ENCODE results near the gene PLXNB3.

Gene PLXNB3

DNA sequence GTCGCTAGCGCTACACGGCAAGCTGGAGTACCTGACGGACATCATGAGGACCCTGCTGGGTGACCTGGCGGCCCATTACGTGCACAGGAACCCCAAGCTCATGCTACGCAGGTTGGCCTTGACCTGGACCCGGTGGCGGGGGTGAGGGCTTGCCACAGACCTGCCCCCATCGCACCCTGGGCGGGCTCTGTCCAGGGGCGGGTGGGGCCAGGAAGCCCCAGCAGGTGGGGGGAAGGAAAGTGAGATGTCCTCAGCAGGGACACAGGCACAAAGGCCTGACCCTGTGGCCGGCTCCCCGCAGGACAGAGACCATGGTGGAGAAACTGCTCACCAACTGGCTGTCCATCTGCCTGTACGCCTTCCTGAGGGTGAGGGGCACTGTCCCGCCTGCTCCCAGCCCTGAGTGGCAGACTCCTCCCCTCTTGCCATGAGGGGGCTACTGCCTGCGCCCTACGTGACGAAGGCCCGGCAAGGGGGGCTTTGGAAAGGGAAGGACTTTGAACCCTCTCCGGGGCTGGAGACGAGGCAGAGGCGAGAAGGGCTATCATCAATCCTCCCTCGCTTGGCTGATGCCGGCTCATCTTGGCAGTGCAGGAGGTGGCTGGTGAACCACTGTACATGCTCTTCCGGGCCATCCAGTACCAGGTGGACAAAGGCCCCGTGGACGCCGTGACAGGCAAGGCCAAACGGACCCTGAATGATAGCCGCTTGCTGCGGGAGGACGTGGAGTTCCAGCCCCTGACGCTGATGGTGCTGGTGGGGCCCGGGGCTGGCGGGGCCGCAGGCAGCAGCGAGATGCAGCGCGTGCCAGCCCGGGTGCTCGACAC lies 11.5 kb downstream of the PLXNB3 start:
- H3K27ac ChIP-seq (ENCODE audit: insufficient read depth, low read depth, low read length, poor library complexity, severe bottlenecking), result no peak overlapping the region
- peaks cover 2% of the 10 kb centered on the region for H3K4me1 ChIP-seq (ENCODE audit: control insufficient read depth, insufficient read depth, low read length)
- no peaks in the 10 kb centered on the region for H3K27me3 ChIP-seq (ENCODE audit: control insufficient read depth, insufficient read depth, low read length, poor library complexity, severe bottlenecking)
- 95 to 96% methylated on average over 42 of the region's 42 CpGs for WGBS, 2 experiments
- no peaks in the 10 kb centered on the region for H3K36me3 ChIP-seq (ENCODE audit: control insufficient read depth, insufficient read depth, low read length)
- no peak overlapping the region for H3K4me3 ChIP-seq (ENCODE audit: insufficient read depth, low read depth, low read length)
- no peaks in the 10 kb centered on the region for H3K9me3 ChIP-seq (ENCODE audit: control insufficient read depth, low read length)

DNA sequence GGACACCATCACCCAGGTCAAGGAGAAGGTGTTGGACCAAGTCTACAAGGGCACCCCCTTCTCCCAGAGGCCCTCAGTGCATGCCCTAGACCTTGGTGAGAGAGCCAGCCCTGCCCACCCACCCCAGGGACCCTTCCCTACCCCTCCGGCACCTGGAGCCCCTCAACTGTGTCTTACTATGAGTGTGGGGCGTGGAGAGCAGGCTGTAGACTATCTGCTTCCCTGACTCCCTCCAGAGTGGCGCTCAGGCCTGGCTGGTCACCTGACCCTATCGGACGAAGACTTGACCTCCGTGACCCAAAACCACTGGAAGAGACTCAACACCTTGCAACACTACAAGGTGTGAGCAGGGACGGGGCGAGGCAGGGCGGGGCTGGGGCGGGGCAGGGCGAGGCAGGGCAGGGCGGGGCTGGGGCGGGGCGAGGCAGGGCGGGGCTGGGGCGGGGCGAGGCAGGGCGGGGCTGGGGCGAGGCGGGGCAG lies 12.1 kb downstream of the PLXNB3 start:
- no peaks in the 10 kb centered on the region for H3K36me3 ChIP-seq (ENCODE audit: control insufficient read depth, insufficient read depth, low read length)
- H3K27ac ChIP-seq (ENCODE audit: insufficient read depth, low read depth, low read length, poor library complexity, severe bottlenecking), result no peak overlapping the region
- H3K27me3 ChIP-seq (ENCODE audit: control insufficient read depth, insufficient read depth, low read length, poor library complexity, severe bottlenecking), result no peaks in the 10 kb centered on the region
- H3K4me1 ChIP-seq (ENCODE audit: control insufficient read depth, insufficient read depth, low read length), result peaks cover 2% of the 10 kb centered on the region
- no peak overlapping the region for H3K4me3 ChIP-seq (ENCODE audit: insufficient read depth, low read depth, low read length)
- 98% methylated on average over 4 to 16 of the region's 20 CpGs for WGBS, 2 experiments
- H3K9me3 ChIP-seq (ENCODE audit: control insufficient read depth, low read length), result no peaks in the 10 kb centered on the region

DNA sequence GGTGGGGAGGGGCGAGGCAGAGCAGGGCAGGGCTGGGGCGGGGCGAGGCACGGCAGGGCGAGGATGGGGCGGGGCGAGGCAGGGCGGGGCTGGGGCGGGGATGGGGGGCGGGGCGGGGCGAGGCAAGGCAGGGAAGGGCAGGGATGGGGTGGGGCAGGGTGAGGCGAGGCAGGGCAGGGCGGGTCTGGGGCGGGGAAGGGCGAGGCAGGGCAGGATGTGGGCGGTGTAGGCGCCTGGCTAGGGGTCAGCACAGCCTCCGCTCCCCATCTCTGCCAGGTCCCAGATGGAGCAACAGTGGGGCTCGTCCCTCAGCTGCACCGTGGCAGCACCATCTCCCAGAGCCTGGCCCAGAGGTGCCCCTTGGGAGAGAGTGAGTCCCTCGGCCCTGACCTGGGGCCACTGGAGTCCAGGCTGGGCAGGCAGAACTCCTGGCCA lies 12.6 kb downstream of the PLXNB3 start:
- Histone ChIP-seq H3K4me1 (ENCODE audit: control insufficient read depth, insufficient read depth, low read length) (peaks cover 2% of the 10 kb centered on the region), H3K27me3 (ENCODE audit: control insufficient read depth, insufficient read depth, low read length, poor library complexity, severe bottlenecking) (no peaks in the 10 kb centered on the region), H3K27ac (ENCODE audit: insufficient read depth, low read depth, low read length, poor library complexity, severe bottlenecking) (no peak overlapping the region), H3K9me3 (ENCODE audit: control insufficient read depth, low read length) (no peaks in the 10 kb centered on the region), H3K36me3 (ENCODE audit: control insufficient read depth, insufficient read depth, low read length) (no peaks in the 10 kb centered on the region), H3K4me3 (ENCODE audit: insufficient read depth, low read depth, low read length) (no peak overlapping the region)
- 94 to 96% methylated on average over 13 to 15 of the region's 22 CpGs for WGBS, 2 experiments

DNA sequence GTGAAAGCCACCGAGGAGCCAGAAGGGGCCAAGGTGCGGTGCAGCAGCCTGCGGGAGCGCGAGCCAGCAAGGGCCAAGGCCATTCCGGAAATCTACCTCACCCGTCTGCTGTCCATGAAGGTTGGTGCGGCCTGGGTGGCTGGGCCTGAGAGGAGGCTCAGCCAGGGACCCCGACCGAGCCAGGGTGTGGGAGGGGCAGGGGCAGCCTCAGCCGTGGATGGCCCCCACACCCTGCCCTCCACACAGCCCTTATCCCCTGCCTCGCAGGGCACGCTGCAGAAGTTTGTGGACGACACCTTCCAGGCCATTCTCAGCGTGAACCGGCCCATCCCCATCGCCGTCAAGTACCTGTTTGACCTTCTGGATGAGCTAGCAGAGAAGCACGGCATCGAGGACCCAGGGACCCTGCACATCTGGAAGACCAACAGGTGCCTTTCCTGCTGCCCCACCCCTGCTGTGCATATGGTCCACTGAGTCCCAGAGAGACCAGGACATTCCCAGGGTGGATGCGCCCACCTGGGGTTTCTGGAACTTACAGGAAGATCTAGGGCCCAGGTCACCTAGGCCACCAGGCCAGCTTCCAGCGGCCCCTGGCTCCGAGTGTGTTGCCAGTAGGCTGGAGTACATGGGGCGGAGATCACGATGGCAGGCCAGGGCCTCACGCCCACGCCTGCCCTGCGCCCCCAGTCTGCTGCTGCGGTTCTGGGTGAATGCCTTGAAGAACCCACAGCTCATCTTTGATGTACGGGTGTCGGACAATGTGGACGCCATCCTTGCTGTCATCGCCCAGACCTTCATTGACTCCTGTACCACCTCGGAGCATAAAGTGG lies 13.4 kb downstream of the PLXNB3 start:
- H3K27me3 ChIP-seq (ENCODE audit: control insufficient read depth, insufficient read depth, low read length, poor library complexity, severe bottlenecking), result no peaks in the 10 kb centered on the region
- H3K4me1 ChIP-seq (ENCODE audit: control insufficient read depth, insufficient read depth, low read length), result peaks cover 2% of the 10 kb centered on the region
- H3K9me3 ChIP-seq (ENCODE audit: control insufficient read depth, low read length), result no peaks in the 10 kb centered on the region
- no peaks in the 10 kb centered on the region for H3K36me3 ChIP-seq (ENCODE audit: control insufficient read depth, insufficient read depth, low read length)
- no peak overlapping the region for H3K4me3 ChIP-seq (ENCODE audit: insufficient read depth, low read depth, low read length)
- no peak overlapping the region for H3K27ac ChIP-seq (ENCODE audit: insufficient read depth, low read depth, low read length, poor library complexity, severe bottlenecking)
- 93 to 95% methylated on average over 34 of the region's 34 CpGs for WGBS, 2 experiments

DNA sequence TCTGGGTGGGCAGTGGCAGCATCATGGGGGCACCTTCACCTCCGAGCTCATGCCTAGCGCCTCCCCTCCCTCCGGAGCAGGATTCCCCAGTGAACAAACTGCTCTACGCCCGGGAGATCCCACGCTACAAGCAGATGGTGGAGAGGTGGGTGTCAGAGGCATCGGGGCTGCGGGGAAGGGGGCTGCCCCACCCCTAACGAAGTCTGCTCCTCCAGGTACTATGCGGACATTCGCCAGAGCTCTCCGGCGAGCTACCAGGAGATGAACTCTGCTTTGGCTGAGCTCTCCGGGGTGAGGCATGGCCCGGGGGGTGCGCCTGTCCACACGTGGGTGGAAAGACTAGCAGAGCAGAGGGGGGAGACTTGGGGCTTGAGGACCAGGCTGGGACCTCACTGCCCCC lies 14.1 kb downstream of the PLXNB3 start:
- no peak overlapping the region for H3K27ac ChIP-seq (ENCODE audit: insufficient read depth, low read depth, low read length, poor library complexity, severe bottlenecking)
- H3K4me3 ChIP-seq (ENCODE audit: insufficient read depth, low read depth, low read length), result no peak overlapping the region
- 89 to 91% methylated on average over 17 of the region's 17 CpGs for WGBS, 2 experiments
- no peaks in the 10 kb centered on the region for H3K27me3 ChIP-seq (ENCODE audit: control insufficient read depth, insufficient read depth, low read length, poor library complexity, severe bottlenecking)
- peaks cover 2% of the 10 kb centered on the region for H3K4me1 ChIP-seq (ENCODE audit: control insufficient read depth, insufficient read depth, low read length)
- H3K9me3 ChIP-seq (ENCODE audit: control insufficient read depth, low read length), result no peaks in the 10 kb centered on the region
- no peaks in the 10 kb centered on the region for H3K36me3 ChIP-seq (ENCODE audit: control insufficient read depth, insufficient read depth, low read length)

DNA sequence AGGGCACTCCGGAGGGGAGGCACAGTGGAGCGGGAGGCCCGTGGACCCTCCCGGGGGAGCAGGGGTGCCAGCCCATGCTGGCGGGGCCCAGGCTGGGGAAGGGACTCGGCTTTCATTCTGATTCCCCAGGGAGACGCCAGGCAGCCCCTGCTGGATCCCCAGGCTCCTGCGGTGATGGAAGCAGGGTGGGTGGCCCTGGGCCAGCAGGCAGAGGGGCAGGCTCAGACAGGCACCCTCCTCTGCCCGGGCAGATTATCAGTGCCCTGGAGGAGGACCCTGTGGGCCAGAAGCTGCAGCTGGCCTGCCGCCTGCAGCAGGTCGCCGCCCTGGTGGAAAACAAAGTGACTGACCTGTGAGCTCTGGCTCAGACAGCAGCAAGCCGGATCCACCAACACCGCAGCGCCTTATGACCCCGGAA lies 14.6 kb downstream of the PLXNB3 start:
- Histone ChIP-seq H3K9me3 (ENCODE audit: control insufficient read depth, low read length) (no peaks in the 10 kb centered on the region), H3K36me3 (ENCODE audit: control insufficient read depth, insufficient read depth, low read length) (no peaks in the 10 kb centered on the region), H3K4me3 (ENCODE audit: insufficient read depth, low read depth, low read length) (no peak overlapping the region), H3K27me3 (ENCODE audit: control insufficient read depth, insufficient read depth, low read length, poor library complexity, severe bottlenecking) (no peaks in the 10 kb centered on the region), H3K27ac (ENCODE audit: insufficient read depth, low read depth, low read length, poor library complexity, severe bottlenecking) (no peak overlapping the region), H3K4me1 (ENCODE audit: control insufficient read depth, insufficient read depth, low read length) (peaks cover 2% of the 10 kb centered on the region)
- 93 to 94% methylated on average over 16 of the region's 16 CpGs for WGBS, 2 experiments

DNA sequence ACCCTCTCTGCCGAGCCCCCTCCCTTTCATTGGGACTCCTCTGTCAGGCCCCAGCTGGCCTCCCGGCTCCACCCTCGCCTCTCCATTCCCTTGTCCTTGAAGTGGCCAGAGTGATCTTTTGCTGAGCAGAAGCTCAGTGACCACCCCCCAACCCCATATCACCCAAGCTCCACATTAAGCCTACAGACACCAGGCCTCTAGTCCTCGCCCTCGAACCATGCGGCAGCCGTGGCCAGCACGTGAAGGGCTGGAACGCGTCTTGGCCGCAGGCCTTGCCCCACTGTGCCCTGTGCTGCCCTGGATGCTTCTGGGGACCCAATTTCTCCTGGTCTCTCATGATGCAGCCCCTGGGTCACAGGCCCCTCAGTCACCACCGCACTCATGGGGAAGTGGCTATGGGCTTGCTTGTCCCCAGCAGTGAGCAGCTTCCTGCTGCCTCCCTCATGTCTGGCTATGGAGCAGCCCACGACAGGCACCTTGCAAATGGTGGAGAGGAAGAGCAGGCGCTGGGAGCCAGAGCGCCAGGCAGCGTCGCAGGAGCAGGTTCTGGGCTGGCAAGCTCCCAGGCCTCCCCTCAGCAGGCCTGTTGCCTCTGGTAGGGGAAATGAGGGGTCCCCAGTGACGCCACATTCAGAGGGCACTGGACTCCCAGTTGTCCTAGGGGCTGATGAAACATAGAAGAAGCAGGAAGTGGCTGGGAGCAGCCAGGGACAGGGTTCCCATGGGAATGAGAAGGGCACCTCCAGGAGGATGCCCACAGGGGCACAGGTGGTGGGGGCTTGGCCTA lies 16.0 kb downstream of the PLXNB3 start:
- 90 to 92% methylated on average over 18 of the region's 18 CpGs for WGBS, 2 experiments
- no peaks in the 10 kb centered on the region for H3K36me3 ChIP-seq (ENCODE audit: control insufficient read depth, insufficient read depth, low read length)
- no peaks in the 10 kb centered on the region for H3K27me3 ChIP-seq (ENCODE audit: control insufficient read depth, insufficient read depth, low read length, poor library complexity, severe bottlenecking)
- peaks cover 2% of the 10 kb centered on the region for H3K4me1 ChIP-seq (ENCODE audit: control insufficient read depth, insufficient read depth, low read length)
- H3K9me3 ChIP-seq (ENCODE audit: control insufficient read depth, low read length), result no peaks in the 10 kb centered on the region
- H3K27ac ChIP-seq (ENCODE audit: insufficient read depth, low read depth, low read length, poor library complexity, severe bottlenecking), result no peak overlapping the region
- no peak overlapping the region for H3K4me3 ChIP-seq (ENCODE audit: insufficient read depth, low read depth, low read length)

DNA sequence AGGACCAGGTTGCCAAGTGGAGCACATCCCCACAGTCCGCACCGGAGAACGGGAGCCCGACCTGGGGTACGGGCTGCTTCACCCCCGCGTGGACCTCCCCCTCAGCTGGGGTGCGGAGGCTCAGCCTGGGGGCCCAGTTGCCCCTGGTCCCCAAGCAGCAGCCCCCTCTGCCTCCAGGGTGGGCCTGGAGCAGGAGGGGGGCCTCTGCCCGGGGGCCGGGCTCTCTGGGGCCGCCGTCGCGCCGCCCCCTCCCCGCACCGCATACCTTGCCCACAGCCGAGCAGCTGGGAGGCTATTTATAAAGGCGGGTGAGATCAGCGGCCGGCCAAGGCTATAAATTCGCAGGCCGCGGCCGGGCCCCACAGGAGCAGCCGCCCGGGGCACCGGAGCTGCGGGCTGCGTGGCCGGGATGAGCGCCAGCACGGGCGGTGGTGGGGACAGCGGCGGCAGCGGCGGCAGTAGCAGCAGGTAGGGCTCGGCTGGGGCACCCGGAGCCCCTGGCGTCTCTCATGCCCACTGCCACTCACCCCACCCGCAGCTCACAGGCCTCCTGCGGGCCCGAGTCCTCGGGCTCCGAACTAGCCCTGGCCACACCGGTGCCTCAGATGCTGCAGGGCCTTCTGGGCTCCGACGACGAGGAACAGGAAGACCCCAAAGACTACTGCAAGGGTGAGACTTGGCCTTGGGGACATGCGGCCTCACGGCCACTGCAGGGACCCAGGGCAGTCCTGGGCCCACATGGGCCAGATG lies 16.8 kb downstream of the PLXNB3 start, which contains the start of gene SRPK3:
TSS of gene SRPK3 (plus strand) at position 364 of the 750 bp plus-strand sequence. CDS start at position 410, 46 bp downstream.
- Histone ChIP-seq H3K36me3 (ENCODE audit: control insufficient read depth, insufficient read depth, low read length) (no peaks in the 10 kb centered on the region), H3K9me3 (ENCODE audit: control insufficient read depth, low read length) (no peaks in the 10 kb centered on the region), H3K4me1 (ENCODE audit: control insufficient read depth, insufficient read depth, low read length) (peaks cover 2% of the 10 kb centered on the region), H3K27ac (ENCODE audit: insufficient read depth, low read depth, low read length, poor library complexity, severe bottlenecking) (no peak within 1 kb of the TSS), H3K27me3 (ENCODE audit: control insufficient read depth, insufficient read depth, low read length, poor library complexity, severe bottlenecking) (no peaks in the 10 kb centered on the region), H3K4me3 (ENCODE audit: insufficient read depth, low read depth, low read length) (no peak within 1 kb of the TSS)
- WGBS, 2 experiments, result 93% methylated on average over 52 of the region's 52 CpGs

DNA sequence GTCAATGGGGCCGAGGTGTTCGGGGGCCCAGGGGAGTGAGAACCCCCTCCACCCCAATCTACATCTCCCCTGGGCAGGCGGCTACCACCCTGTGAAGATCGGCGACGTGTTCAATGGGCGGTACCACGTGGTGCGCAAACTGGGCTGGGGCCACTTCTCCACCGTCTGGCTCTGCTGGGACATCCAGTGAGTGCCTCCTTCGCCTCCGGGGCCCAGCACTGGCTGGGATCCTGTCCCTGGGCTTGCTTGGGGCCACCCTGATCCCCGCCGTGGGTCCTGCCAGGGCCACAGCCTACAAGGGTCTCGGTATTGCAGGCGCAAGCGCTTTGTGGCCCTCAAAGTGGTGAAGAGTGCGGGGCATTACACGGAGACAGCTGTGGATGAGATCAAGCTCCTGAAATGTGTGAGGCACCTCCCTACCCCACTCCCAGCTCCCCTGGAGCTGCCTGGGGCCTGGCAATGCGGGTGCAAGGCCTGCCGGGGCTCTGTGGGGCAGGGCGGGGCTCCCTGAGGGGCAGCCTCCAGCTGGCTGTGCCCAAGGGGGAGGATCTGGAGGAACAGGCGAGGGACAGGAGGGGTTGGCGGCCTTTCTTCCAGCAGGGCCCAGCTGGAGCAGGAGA lies 17.5 kb downstream of the PLXNB3 start:
- H3K36me3 ChIP-seq (ENCODE audit: control insufficient read depth, insufficient read depth, low read length), result no peaks in the 10 kb centered on the region
- no peak overlapping the region for H3K4me3 ChIP-seq (ENCODE audit: insufficient read depth, low read depth, low read length)
- H3K27ac ChIP-seq (ENCODE audit: insufficient read depth, low read depth, low read length, poor library complexity, severe bottlenecking), result no peak overlapping the region
- H3K9me3 ChIP-seq (ENCODE audit: control insufficient read depth, low read length), result no peaks in the 10 kb centered on the region
- H3K27me3 ChIP-seq (ENCODE audit: control insufficient read depth, insufficient read depth, low read length, poor library complexity, severe bottlenecking), result no peaks in the 10 kb centered on the region
- WGBS, 2 experiments, result 95% methylated on average over 24 of the region's 24 CpGs
- H3K4me1 ChIP-seq (ENCODE audit: control insufficient read depth, insufficient read depth, low read length), result peaks cover 2% of the 10 kb centered on the region
